H1 (cell line): Measurements from ENCODE around the gene ZBTB20. TPM values are rescaled to one million over a fixed set of nuclear protein-coding genes. Genes with fewer than 3 reads are reported as not detected.
A peak's percentile ranks its signal among the peaks of the same experiment; 100 is the strongest.

Experiments
- BRCA1 ChIP-seq: IDR thresholded peaks from 2 replicates; pipeline ENCODE4 v1.6.1; 2012; ENCODE audit warnings: low read depth, low read length, improper control_type of control experiment
- CBX8 ChIP-seq: fragments of 300-800, 300-1000 bp; sonication (generic); IDR thresholded peaks from 2 replicates; pipeline ENCODE4 v1.7.1; 2016; ENCODE audit warnings: low read depth, low read length, borderline replicate concordance
- CREB1 ChIP-seq: IDR thresholded peaks from 2 replicates; pipeline ENCODE4 v1.6.1; 2012; ENCODE audit warnings: inconsistent platforms
- CTCF ChIP-seq, 3 experiments: IDR thresholded peaks; 1 replicate in 2 of 3; 2 replicates in 1 of 3; pipeline versions ENCODE4 v1.5.1 to v1.6.1; 2011; ENCODE audit warnings: low read length in 3 of 3, mild to moderate bottlenecking in 3 of 3, inconsistent platforms in 2 of 3, low read depth in 1 of 3, moderate library complexity in 1 of 3; ENCODE audit not compliant: insufficient read depth in 1 of 3; ENCODE audit errors: control extremely low read depth in 1 of 3
- EGR1 ChIP-seq: IDR thresholded peaks from 2 replicates; pipeline ENCODE4 v1.6.1; 2011; ENCODE audit warnings: low read depth, low read length, borderline replicate concordance
- HDAC6 ChIP-seq: IDR thresholded peaks from one replicate; pipeline ENCODE4 v1.7.1; 2012; ENCODE audit warnings: low read depth, mild to moderate bottlenecking, inconsistent platforms, low read length, moderate library complexity
- KDM4A ChIP-seq: IDR thresholded peaks from one replicate; pipeline ENCODE4 v1.7.1; 2012; ENCODE audit warnings: low read depth, mild to moderate bottlenecking, moderate library complexity, low read length, inconsistent platforms; ENCODE audit not compliant: severe bottlenecking
- KDM5A ChIP-seq: fragments of 200-600 bp; IDR thresholded peaks from 2 replicates; pipeline ENCODE4 v1.7.1; 2012; ENCODE audit warnings: mild to moderate bottlenecking, low read length, inconsistent platforms, mixed read lengths
- MAX ChIP-seq: IDR thresholded peaks from 2 replicates; pipeline ENCODE4 v1.6.1; 2012; ENCODE audit warnings: inconsistent platforms
- POLR2A ChIP-seq, 2 experiments: IDR thresholded peaks; 1 replicate in 1 of 2; 2 replicates in 1 of 2; pipeline ENCODE4 v1.6.1; 2011; ENCODE audit warnings: low read depth in 2 of 2, low read length in 2 of 2, mild to moderate bottlenecking in 2 of 2; ENCODE audit errors: control extremely low read depth in 1 of 2
- RXRA ChIP-seq: IDR thresholded peaks from 2 replicates; pipeline ENCODE4 v1.6.1; 2011; ENCODE audit warnings: low read depth, mild to moderate bottlenecking, low read length, moderate library complexity; ENCODE audit not compliant: insufficient read depth
- SAP30 ChIP-seq: fragments of 300-600 bp; sonication (generic); IDR thresholded peaks from 2 replicates; pipeline ENCODE4 v1.7.1; 2012; ENCODE audit warnings: low read length, moderate library complexity, mild to moderate bottlenecking, inconsistent platforms; ENCODE audit not compliant: insufficient read depth, insufficient replicate concordance
- SIN3A ChIP-seq, 2 experiments: IDR thresholded peaks in 1 of 2; conservative IDR thresholded peaks in 1 of 2; 2 replicates each; pipeline ENCODE4 v1.6.1; 2011 to 2012; ENCODE audit warnings: low read length in 2 of 2, improper control_type of control experiment in 1 of 2, low read depth in 1 of 2, mild to moderate bottlenecking in 1 of 2
- SP4 ChIP-seq: IDR thresholded peaks from 2 replicates; pipeline ENCODE4 v1.6.1; 2012; ENCODE audit warnings: low read length, inconsistent platforms
- SUZ12 ChIP-seq: fragments of 200-600 bp; sonication (generic); IDR thresholded peaks from 2 replicates; pipeline ENCODE4 v1.6.1; 2012; ENCODE audit warnings: mild to moderate bottlenecking, inconsistent platforms, low read length, moderate library complexity, mixed read lengths
- TAF1 ChIP-seq: IDR thresholded peaks from 2 replicates; pipeline ENCODE4 v1.6.1; 2011; ENCODE audit warnings: mild to moderate bottlenecking, low read depth, low read length
- TAF7 ChIP-seq: optimal IDR thresholded peaks from 2 replicates; pipeline ENCODE3; 2011; ENCODE audit warnings: low read depth, mild to moderate bottlenecking, inconsistent platforms, low read length, moderate library complexity, borderline replicate concordance
- TBP ChIP-seq: IDR thresholded peaks from 2 replicates; pipeline ENCODE4 v1.6.1; 2011; ENCODE audit warnings: low read depth, low read length, improper control_type of control experiment
- YY1 ChIP-seq: IDR thresholded peaks from 2 replicates; pipeline ENCODE4 v1.6.1; 2011; ENCODE audit warnings: low read depth, mild to moderate bottlenecking, low read length
- polyA plus RNA-seq, 7 experiments: library from polyadenylated mRNA; depleted of rRNA in 3 of 7; stranded (reverse) in 5 of 7; unstranded in 2 of 7; fragments of >200 nt in 5 of 7; fragments of 200-250 nt in 2 of 7; gene quantifications; 1 replicate in 5 of 7; 2 replicates in 1 of 7; 4 replicates in 1 of 7; pipeline versions ENCODE4 v1.2.1 to v1.2.3, GENCODE V29; 2011 to 2013; ENCODE audit warnings: missing spikeins in 2 of 7, mixed read lengths in 2 of 7
- total RNA-seq: library from RNA; stranded (reverse); fragmentation: NEBNext Ultra II Directional; extraction: Animal tissue kit (Norgen Biotek cat#: 25700); gene quantifications from 2 replicates; pipeline ENCODE4 v1.2.1, GENCODE V29; 2021

The ZBTB20 gene
- total and polyA plus RNA-seq, 2 of the 8 experiments (the other 6 are each of a cell fraction or from before 2014, with no cell fraction given): 0.35 to 1.3 TPM

DNA sequence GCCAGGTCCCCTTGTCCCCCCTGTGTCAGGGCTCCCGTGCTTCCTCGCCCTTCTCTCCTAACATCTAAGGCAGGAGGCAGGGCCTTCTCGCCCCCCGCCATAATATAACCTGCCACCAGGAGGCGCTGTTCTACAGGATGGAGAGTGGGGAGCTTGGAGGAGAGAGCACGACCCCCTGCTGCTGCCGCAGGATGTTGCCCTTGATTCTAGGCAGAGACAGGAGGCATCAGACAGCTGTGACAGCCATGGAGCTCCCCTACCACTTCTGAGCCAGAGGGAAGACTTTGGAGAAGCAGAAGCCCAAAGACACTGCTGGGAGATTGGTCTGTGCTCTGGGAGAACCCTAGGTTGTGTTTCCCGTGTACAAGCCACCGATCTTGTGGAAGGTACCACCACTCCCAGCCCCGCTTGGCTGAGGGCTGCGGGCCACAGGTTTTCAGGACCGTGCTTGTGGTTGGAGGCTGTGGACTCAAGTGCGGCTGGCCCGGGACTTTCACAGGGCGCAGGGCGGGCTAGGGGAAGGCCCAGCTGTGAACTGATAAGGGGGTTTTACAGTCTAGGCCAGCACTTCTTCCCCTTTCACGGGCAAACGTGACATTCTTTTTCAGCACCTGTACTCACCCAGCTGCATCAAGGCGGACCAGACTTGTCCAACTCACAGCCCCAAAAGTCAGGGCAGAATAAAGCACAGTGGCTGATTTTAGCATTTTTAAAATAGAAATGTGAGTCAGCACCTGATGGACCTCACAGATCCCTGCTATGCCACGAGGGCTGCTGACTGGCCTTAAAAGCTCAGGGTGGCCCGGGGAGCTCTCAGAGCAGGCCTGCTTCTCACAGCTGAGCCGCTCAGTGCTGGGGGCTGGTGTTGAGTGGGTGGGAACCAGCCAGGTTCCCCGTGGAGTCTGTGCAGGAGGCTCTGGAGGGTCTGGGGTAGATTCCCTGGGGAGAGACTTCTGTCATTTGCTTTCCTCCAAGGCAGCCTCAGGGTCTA is 855.9 kb downstream of the ZBTB20 start (continued):
- TF ChIP-seq EGR1: no peak
- TF ChIP-seq HDAC6: no peak
- TF ChIP-seq CTCF (IDR thresholded peaks at IDR 0.05; ENCODE audit: control extremely low read depth in 1 of 3, insufficient read depth in 1 of 3, low read depth in 1 of 3, low read length in 3 of 3): peak; percentile 92 to 97 (median 96)
- TF ChIP-seq SUZ12: no peak
- peak; percentile 41; the same call in 1 of the 2 replicates for TF ChIP-seq MAX
- TF ChIP-seq POLR2A (IDR thresholded peaks at IDR 0.05; ENCODE audit: control extremely low read depth in 1 of 2, low read depth in 2 of 2, low read length in 2 of 2): no peak
- no peak for TF ChIP-seq RXRA
- TF ChIP-seq SIN3A (conservative IDR thresholded peaks at IDR 0.05 in 1 of 2, IDR thresholded peaks at IDR 0.05 in 1 of 2; ENCODE audit: low read depth in 1 of 2, low read length in 2 of 2): no peak
- peak; percentile 74; the same call in 1 of the 2 replicates for TF ChIP-seq YY1
- no peak for TF ChIP-seq TBP
- no peak for TF ChIP-seq KDM5A
- no peak for TF ChIP-seq SAP30
- no peak for TF ChIP-seq CBX8
- TF ChIP-seq SP4: no peak
- TF ChIP-seq TAF7: no peak
- TF ChIP-seq CREB1: no peak
- no peak for TF ChIP-seq KDM4A
- TF ChIP-seq BRCA1: no peak
- TF ChIP-seq TAF1: no peak
